Measurements from ENCODE around the gene MED13.
A peak's percentile ranks its signal among the peaks of the same experiment; 100 is the strongest.
"Not testable (repeated sequence)": the region's sequence is repeated elsewhere in the genome, so short reads cannot be mapped to it uniquely, and the experiment has no call there.

MED13 gene

DNA sequence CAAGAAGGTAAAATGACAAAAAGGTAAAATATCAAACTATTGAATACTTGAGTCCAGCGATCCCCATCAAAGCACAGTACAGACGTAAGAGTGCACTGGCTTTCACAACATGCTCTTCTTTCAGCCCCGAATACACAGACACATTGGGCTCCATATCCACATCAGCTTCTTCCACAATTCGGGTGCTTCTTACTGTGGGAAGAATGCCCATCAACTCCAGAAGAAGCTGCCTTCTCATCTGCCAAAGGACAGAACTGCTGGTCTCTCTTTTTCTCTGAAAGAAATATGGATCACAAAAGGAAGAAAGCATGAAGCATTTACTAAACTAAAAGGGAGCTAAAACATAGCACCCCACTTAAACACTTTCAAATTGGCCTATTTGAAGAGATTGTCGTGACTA lies 157.7 kb downstream of the MED13 start:
- no peak overlapping the region for H3K27ac Mint-ChIP-seq (ENCODE audit: low read depth)
- H3K27me3 Mint-ChIP-seq = no peaks in the 10 kb centered on the region
- H3K9me3 Mint-ChIP-seq = no peaks in the 10 kb centered on the region
- DNase-seq (ENCODE audit: low spot score in 2 of 2) (no peak), ATAC-seq (replicated peaks; ENCODE audit: extremely low read depth, poor library complexity, severe bottlenecking) (no peak)
- H3K36me3 Mint-ChIP-seq (ENCODE audit: insufficient read depth) = peaks cover 31% of the 10 kb centered on the region
- no peak overlapping the region for H3K4me3 Mint-ChIP-seq
- peaks cover 11% of the 10 kb centered on the region for H3K4me1 Mint-ChIP-seq

DNA sequence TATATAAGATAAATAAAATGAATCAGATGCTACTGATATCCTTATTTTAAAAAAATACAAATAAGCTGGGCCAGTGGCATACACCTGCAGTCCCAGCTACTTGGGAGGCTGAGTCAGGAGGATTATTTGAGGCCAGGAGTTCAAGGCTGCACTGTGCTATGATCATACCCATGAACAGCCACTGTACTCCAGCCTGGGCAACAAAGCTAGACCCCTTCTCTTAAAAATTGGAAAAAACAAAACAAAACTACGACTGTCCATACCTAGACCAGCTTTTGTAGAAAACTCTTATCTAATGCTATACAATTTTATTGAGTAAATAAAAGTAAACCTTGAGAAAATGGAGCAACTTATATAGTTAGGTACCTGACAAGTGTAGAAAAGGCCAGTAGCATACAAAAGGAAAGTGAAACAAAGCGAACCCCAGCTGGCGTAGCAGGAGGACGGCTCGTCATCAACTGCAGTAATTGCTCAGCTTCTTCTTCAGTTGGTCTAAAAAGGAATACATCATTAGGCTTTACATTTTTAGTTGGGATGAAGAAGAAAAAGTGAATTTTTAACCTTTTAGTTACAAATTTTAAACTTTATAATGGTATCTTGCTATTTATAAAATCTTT lies 160.9 kb downstream of the MED13 start:
- Mint-ChIP-seq H3K9me3 (no peaks in the 10 kb centered on the region), H3K36me3 (ENCODE audit: insufficient read depth) (peaks cover 35% of the 10 kb centered on the region), H3K27me3 (no peaks in the 10 kb centered on the region), H3K4me3 (peak overlapping the region; percentile 48), H3K4me1 (peaks cover 11% of the 10 kb centered on the region), H3K27ac (ENCODE audit: low read depth) (peak overlapping the region; percentile 98)
- ATAC-seq (replicated peaks; ENCODE audit: extremely low read depth, poor library complexity, severe bottlenecking) (peak; percentile 94), DNase-seq (ENCODE audit: low spot score in 2 of 2) (peak in 1 of 2 donors; percentile 30)

DNA sequence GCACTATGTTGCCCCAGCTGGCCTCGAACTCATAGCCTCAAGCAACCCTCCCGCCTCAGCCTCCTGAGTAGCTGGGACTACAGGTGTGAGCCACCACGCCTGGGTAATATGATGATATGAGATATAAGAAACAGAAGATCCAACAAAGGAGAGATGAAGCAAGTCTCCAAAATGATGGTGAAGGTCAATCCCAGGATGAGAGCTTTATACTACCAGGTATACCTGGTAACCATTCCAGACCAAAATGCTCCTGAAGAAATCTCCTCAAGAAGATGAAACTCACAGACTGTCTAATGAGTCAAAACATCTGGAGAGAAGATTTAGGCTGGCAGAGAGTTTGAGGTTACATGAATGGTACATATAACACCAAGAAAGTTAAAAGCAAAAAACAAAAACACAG lies 161.8 kb downstream of the MED13 start:
- peaks cover 11% of the 10 kb centered on the region for H3K4me1 Mint-ChIP-seq
- peak overlapping the region; percentile 48 for H3K4me3 Mint-ChIP-seq
- ATAC-seq (replicated peaks; ENCODE audit: extremely low read depth, poor library complexity, severe bottlenecking) (no peak), DNase-seq (ENCODE audit: low spot score in 2 of 2) (no peak)
- peaks cover 36% of the 10 kb centered on the region for H3K36me3 Mint-ChIP-seq (ENCODE audit: insufficient read depth)
- H3K27ac Mint-ChIP-seq (ENCODE audit: low read depth) = peak overlapping the region; percentile 98
- no peaks in the 10 kb centered on the region for H3K9me3 Mint-ChIP-seq
- H3K27me3 Mint-ChIP-seq = no peaks in the 10 kb centered on the region

DNA sequence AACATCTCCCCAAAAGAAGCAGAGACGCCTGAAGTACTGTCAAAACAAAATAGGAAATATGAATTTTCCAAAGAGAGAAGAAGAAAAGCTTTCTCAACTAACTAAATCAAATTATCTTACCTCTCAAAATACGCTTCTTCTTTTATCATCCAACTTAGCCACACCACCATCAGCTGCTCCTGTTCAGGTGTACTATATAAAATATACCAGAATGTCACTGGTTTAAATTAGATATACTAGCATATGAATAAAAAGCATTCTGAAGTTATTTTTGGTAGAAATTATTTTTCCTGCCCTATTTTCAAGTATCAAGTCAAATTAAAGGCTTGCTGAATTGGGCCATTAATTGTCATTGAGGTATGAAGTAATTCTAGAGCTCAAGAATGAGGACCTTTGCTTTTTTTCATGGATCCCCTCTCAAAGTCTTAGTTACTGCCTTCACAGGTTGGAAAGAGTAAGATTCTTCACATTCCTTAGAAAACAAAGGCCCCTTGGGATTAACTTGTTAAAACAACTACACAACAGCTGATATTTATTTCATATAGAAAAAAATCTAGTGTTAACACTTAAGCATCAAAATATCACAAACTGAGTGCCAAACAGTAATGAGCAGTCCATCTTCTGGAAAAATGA lies 167.4 kb downstream of the MED13 start:
- no peak overlapping the region for H3K27ac Mint-ChIP-seq (ENCODE audit: low read depth)
- no peak overlapping the region for H3K4me3 Mint-ChIP-seq
- H3K36me3 Mint-ChIP-seq (ENCODE audit: insufficient read depth) = peaks cover 33% of the 10 kb centered on the region
- no peaks in the 10 kb centered on the region for H3K27me3 Mint-ChIP-seq
- ATAC-seq (replicated peaks; ENCODE audit: extremely low read depth, poor library complexity, severe bottlenecking) (no peak), DNase-seq (ENCODE audit: low spot score in 2 of 2) (no peak)
- H3K9me3 Mint-ChIP-seq = no peaks in the 10 kb centered on the region
- H3K4me1 Mint-ChIP-seq = no peaks in the 10 kb centered on the region

DNA sequence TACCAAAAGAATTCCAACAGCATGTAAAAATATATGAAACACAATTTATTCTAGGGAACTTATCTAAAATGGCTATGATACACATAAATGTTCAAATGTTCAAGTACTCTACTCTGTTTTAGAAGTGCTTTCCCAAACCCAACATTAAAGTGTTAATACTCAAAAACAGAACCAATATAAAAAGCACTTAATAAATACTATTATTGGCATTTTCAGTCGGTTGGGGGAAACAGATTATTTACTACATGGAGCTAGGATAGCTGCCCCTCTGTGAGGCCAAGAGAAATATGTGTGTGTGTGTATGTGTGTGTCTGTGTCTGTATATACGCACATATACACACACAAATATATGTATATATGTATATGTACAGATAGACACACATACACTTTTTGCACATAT lies 169.7 kb downstream of the MED13 start:
- H3K4me1 Mint-ChIP-seq = no peaks in the 10 kb centered on the region
- no peaks in the 10 kb centered on the region for H3K9me3 Mint-ChIP-seq
- H3K27ac Mint-ChIP-seq (ENCODE audit: low read depth) = no peak overlapping the region
- DNase-seq (ENCODE audit: low spot score in 2 of 2) (no peak), ATAC-seq (replicated peaks; ENCODE audit: extremely low read depth, poor library complexity, severe bottlenecking) (no peak)
- H3K27me3 Mint-ChIP-seq = no peaks in the 10 kb centered on the region
- no peak overlapping the region for H3K4me3 Mint-ChIP-seq
- H3K36me3 Mint-ChIP-seq (ENCODE audit: insufficient read depth) = peaks cover 31% of the 10 kb centered on the region

DNA sequence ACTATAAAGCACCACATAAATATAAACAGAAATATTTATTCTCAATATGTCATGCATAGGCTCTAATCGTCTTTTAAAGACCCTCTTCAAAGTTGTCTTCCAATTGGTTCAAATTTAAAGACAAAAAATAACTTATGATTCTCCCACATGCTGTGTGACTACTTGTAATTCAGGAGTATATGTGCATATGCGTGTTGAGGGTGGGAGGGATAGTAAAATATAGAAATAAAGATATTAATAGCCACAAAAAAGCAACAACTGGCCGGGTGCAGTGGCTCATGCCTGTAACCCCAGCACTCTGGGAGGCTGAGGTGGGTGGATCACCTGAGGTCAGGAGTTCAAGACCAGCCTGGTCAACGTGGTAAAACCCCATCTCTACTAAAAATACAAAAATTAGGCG lies 170.8 kb downstream of the MED13 start:
- H3K4me3 Mint-ChIP-seq; H3K27ac Mint-ChIP-seq (ENCODE audit: low read depth); H3K9me3 Mint-ChIP-seq; H3K4me1 Mint-ChIP-seq; ATAC-seq (replicated peaks; ENCODE audit: extremely low read depth, poor library complexity, severe bottlenecking); DNase-seq (ENCODE audit: low spot score in 2 of 2); H3K27me3 Mint-ChIP-seq: not testable (repeated sequence)
- peaks cover 34% of the 10 kb centered on the region for H3K36me3 Mint-ChIP-seq (ENCODE audit: insufficient read depth)

Data from central memory CD8-positive, alpha-beta T cell (primary cell).